Measurements from ENCODE around the gene RARG. TPM values are rescaled to one million over a fixed set of nuclear protein-coding genes. Genes with fewer than 3 reads are reported as not detected.

RARG gene
- total RNA-seq, 1 donor from 2014 or later, result 10.1 TPM

DNA sequence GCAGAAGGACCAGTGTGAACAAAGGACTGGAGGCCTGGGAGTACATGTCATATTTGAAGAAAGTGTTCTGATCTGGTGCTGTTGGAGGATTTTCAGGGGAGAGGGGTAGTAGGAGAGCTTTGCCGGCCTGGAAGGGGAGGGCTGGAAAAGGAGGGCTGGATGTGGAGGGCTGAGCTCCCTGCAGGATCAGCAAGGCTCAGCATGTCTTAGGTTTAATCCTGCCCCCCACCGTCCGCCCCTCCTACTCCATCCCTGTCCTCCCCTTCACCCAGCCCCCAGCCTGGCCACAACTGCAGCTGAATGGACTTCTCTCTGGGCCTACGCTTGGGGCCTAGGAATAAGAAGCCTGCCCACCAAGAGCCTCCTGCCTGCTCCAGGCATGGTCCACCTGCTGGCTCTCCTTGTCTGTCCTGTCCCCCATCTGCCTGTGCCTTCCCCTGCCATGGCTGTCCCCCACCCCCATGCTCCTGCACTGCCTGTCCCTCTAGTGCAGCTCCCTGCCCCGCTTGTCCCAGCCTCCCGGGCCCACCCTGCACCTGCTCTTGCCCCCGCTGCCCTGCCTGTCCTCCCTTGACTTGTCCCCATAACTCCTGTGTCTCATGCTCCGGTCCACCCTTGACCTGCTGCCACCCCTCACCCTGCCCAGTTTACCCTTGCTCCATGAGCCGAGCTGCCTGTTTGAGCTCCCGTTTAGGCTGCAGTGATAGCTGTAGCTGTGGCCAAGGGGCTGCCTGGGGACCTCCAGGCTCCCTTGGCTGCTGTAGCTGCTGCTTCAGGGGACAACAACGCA lies 9.8 kb upstream of the RARG start:
- no peak overlapping the region for H3K27ac ChIP-seq (ENCODE audit: low read depth, low read length)
- H4K20me1 ChIP-seq (ENCODE audit: insufficient read depth, low read length), result no peaks in the 10 kb centered on the region
- peaks cover 29% of the 10 kb centered on the region for H3K27me3 Mint-ChIP-seq (ENCODE audit: low read depth, unreplicated experiment)
- no peaks in the 10 kb centered on the region for H3K36me3 Mint-ChIP-seq (ENCODE audit: low read depth, unreplicated experiment)
- H3K4me1 ChIP-seq (ENCODE audit: insufficient read depth, low read length), result no peaks in the 10 kb centered on the region
- peaks cover 31% of the 10 kb centered on the region for H3K27me3 ChIP-seq (ENCODE audit: insufficient read depth, low read length)
- no peak overlapping the region for H3K4me3 Mint-ChIP-seq (ENCODE audit: unreplicated experiment)
- FAIRE-seq, result no peak
- TF ChIP-seq CTCF (IDR thresholded peaks at IDR 0.05; ENCODE audit: insufficient read depth, low read depth, low read length) (no peak), EZH2 (IDR thresholded peaks at IDR 0.05; ENCODE audit: insufficient read depth, low read length) (no peak)
- no peaks in the 10 kb centered on the region for H3K79me2 ChIP-seq (ENCODE audit: insufficient read depth, low read length)
- no peak overlapping the region for H3K4me2 ChIP-seq (ENCODE audit: low read length)
- no peaks in the 10 kb centered on the region for H3K36me3 ChIP-seq (ENCODE audit: insufficient read depth, low read length)
- no peaks in the 10 kb centered on the region for H3K9me3 Mint-ChIP-seq (ENCODE audit: unreplicated experiment)
- no peak overlapping the region for H3K4me3 ChIP-seq (ENCODE audit: insufficient read depth, low read depth, low read length)
- peaks cover 2% of the 10 kb centered on the region for H3K4me1 Mint-ChIP-seq (ENCODE audit: low read depth, unreplicated experiment)
- no peaks in the 10 kb centered on the region for H3K9me3 ChIP-seq (ENCODE audit: insufficient read depth, low read depth, low read length)
- no peak overlapping the region for H2AFZ ChIP-seq (ENCODE audit: low read depth, low read length)
- no peak overlapping the region for H3K27ac Mint-ChIP-seq (ENCODE audit: unreplicated experiment)
- DNase-seq (ENCODE audit: low read depth), result no peak
- H3K9ac ChIP-seq (ENCODE audit: low read length), result no peak overlapping the region

GRCh38 chr12:53239643-53240258 lies 7.7 kb upstream of the RARG start:
- no peak overlapping the region for H2AFZ ChIP-seq (ENCODE audit: low read depth, low read length)
- H3K9ac ChIP-seq (ENCODE audit: low read length), result no peak overlapping the region
- no peak for TF ChIP-seq CTCF (IDR thresholded peaks at IDR 0.05; ENCODE audit: insufficient read depth, low read depth, low read length)
- TF ChIP-seq EZH2 (IDR thresholded peaks at IDR 0.05; ENCODE audit: insufficient read depth, low read length), result no peak
- H3K4me3 Mint-ChIP-seq (ENCODE audit: unreplicated experiment), result no peak overlapping the region
- no peak overlapping the region for H3K27ac ChIP-seq (ENCODE audit: low read depth, low read length)
- H3K9me3 ChIP-seq (ENCODE audit: insufficient read depth, low read depth, low read length), result no peaks in the 10 kb centered on the region
- H3K4me3 ChIP-seq (ENCODE audit: insufficient read depth, low read depth, low read length), result no peak overlapping the region
- no peaks in the 10 kb centered on the region for H3K36me3 ChIP-seq (ENCODE audit: insufficient read depth, low read length)
- no peaks in the 10 kb centered on the region for H4K20me1 ChIP-seq (ENCODE audit: insufficient read depth, low read length)
- no peak overlapping the region for H3K27ac Mint-ChIP-seq (ENCODE audit: unreplicated experiment)
- H3K4me2 ChIP-seq (ENCODE audit: low read length), result no peak overlapping the region
- DNase-seq (ENCODE audit: low read depth), result no peak
- no peaks in the 10 kb centered on the region for H3K36me3 Mint-ChIP-seq (ENCODE audit: low read depth, unreplicated experiment)
- no peaks in the 10 kb centered on the region for H3K4me1 ChIP-seq (ENCODE audit: insufficient read depth, low read length)
- H3K9me3 Mint-ChIP-seq (ENCODE audit: unreplicated experiment), result no peaks in the 10 kb centered on the region
- no peaks in the 10 kb centered on the region for H3K79me2 ChIP-seq (ENCODE audit: insufficient read depth, low read length)
- no peak for FAIRE-seq
- H3K27me3 Mint-ChIP-seq (ENCODE audit: low read depth, unreplicated experiment), result peaks cover 33% of the 10 kb centered on the region
- H3K4me1 Mint-ChIP-seq (ENCODE audit: low read depth, unreplicated experiment), result peaks cover 11% of the 10 kb centered on the region
- peaks cover 33% of the 10 kb centered on the region for H3K27me3 ChIP-seq (ENCODE audit: insufficient read depth, low read length)

All from astrocyte (in vitro differentiated cells and primary cell).